GM21526 (cell line): ENCODE results near the gene DIRAS2.
"Not testable (repeated sequence)": the region's sequence is repeated elsewhere in the genome, so short reads cannot be mapped to it uniquely, and the experiment has no call there.

Source experiments
- ATAC-seq: cut with Tn5 transposase; IDR thresholded peaks from one replicate; pipeline ENCODE4 v1.9.1; 2021; ENCODE audit warnings: moderate library complexity; ENCODE audit not compliant: unreplicated experiment, low FRiP score

DIRAS2 gene, protein sequence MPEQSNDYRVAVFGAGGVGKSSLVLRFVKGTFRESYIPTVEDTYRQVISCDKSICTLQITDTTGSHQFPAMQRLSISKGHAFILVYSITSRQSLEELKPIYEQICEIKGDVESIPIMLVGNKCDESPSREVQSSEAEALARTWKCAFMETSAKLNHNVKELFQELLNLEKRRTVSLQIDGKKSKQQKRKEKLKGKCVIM

DNA sequence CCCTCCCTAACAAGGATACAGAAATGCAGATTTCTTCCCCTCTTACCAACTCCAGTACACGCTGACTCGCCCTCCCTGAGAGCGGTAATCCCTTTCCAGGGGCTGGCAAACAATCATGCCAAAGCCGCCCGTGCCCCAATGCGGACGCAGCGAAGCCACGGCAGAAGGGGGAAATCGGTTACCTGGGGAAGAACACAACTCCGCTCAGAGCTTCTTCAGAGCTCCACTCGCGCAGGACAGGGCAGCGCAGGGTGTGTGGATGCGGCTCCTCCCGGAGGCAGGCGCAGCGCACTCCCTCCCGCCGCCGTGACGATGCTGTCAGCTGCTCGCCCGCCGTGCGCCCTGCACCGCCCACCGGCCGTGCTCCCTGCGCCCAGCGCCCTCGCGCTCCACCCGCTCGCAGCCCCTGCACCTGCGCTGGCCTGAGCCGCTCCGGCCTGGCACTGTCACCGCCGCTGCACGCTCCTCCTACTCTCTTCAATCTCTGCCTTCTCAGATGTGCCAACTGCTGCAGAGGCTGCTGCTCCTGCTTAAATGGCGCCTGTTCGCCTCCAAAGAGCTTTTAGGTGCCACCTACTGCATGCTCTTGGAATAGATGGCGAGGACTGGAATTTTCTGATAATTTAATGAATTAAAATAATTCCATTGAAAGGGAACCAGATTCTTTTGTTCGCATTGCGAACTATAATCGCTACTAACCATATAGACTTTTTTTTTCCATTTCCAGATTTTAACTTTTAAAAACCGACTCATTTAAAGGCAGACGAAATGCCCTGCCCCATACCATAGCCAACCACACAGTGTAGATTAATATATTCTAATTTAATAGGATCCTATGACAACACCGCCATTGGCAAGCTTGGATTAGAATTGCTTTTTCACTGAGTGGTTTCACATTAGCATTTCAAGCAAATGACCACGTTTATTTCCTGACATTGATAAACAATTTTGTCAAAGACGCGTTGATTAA lies at the start of gene DIRAS2:
Gene DIRAS2, minus strand, starts transcription at position 255 of the 970 bp plus-strand sequence. CDS start 28,997 bp downstream, outside the sequence.
- no peak for ATAC-seq

DNA sequence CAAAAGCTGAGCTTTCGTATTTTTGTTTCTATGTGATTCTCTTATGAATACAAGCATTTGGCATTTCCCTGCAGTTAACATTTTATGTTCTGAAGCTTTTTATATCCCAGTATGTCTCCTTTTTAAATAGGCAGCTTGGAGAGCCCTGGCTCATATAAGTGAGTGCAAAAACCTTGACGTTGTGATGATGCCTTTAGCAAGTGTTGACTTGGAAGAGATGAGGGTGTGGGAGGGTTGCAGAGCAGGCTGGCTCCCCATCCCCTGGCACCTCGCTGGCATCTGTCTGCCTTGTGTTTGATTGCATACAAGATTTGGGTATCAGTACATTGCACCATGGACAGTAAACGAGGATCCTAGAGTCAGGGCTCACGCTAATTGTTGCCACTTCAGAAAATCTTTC lies 42.1 kb upstream of the DIRAS2 start:
- no peak for ATAC-seq

DNA sequence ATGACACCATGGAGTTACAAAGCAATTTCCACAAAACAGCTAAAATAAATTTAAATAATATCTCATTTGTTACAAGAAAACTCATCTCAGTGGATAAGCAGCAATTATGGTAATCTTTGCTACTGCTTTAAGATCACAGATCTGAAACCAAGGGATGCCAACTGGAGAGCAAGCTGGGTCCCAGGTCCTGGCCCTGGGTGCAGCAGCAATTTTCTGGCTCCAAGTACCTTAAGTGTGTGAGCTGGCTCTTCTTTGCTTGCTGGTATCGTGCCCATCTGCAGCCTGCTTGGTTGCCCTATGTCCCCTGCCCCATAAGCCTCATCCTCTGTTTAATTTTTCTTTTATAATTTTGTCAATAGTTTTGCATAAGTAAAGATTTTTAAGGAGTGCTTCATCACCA lies 41.5 kb upstream of the DIRAS2 start:
- ATAC-seq, result no peak

DNA sequence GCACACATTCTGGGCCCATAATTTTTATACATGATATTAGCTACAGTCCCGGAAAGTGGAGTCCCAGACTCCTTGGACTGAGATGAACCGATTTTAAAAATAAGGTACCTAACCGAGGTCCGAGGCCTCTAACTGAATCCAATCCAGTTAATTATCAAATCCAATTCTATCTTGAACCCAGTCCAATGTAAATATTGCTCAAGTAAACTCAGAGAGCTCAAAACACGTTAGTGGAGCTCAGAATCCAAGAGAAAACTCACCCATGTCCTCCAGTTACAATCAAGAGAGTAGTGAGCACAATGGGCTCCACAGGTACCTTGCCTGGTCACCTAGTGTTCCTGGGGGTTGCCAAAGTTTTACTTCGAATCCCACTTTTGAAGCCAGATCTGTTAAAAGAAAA lies 37.9 kb upstream of the DIRAS2 start:
- no peak for ATAC-seq

DNA sequence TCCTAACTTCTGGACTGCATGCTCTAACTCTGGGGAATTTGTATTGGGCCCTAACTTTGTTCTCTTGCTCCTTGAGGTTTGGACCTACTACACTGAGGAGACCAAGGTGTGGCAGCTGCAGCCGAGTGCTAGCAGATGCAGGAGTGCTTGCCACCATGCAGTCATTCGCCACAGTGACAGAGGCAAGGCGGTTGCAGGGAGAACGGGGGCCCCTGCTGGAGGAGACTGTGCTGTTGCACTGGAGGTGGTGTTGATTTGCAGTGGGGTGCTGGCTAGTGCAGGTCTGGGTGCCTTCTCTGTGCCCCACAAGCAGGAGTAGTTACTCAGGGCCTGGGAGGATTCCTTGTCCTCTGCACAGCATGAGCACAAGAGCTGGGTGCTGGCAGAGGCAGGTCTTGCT lies 22.4 kb upstream of the DIRAS2 start:
- no peak for ATAC-seq

DNA sequence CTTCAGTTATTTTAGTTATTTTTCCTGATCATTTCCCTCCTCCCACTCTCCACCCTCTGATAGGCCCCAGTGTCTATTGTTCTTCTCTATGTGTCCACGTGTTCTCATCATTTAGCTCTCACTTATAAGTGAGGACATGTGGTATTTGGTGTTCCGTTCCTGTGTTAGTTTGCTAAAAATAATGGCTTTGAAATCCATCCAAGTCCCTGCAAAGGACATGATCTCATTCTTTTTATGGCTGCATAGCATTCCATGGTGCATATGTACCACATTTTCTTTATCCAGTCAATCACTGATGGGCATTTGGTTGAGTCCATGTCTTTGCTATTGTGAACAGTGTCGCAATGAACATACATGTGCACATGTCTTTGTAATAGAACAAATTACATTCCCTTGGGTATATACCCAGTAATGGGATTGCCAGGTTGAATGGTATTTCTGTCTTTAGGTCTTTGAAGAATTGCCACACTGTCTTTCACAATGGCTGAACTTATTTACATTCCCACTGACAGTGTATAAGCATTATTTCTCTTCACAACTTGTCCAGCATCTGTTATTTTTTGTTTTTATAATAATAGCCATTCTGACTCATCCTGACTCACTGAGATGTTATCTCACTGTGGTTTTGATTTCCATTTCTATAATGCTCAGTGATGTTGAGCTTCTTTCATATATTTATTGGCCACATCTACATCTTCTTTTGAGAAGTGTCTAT lies 17.2 kb upstream of the DIRAS2 start:
- ATAC-seq, result no peak

DNA sequence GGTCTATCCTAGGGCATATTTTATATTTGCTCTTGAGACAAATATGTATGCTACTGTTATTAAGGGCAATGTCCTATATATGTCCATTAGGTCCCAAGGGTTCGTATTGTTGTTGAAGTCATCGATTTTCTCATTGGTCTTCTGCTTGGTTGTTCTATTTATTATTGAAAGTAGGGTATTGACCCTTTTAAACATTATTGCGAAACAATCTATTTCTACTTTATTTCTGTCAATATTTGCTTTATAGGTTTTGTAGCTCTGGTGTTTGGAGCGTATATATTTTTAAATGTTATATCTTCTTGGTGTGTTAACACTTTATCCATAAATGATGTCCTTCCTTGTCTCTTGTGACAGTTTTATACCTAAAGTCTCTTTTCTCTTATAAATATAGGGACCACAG lies 16.2 kb upstream of the DIRAS2 start:
- ATAC-seq, result no peak

DNA sequence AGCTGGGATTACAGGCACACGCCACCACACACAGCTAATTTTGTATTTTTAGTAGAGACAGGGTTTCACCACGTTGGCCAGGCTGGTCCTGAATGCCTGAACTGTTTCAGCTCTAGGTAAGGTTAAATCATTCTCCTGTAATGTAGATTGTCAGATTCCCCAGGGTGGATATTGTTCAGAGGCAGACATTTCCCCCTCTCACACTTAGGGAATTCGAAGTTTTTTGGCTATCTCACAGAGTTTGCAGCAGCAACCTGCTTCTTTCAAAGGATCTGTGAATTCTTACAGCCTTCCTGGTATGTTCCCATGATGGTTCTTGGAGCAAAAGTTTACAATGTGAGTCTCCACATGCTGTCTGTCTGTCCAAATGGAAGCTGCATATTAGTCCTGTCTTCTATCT lies 15.6 kb upstream of the DIRAS2 start:
- ATAC-seq, result no peak

DNA sequence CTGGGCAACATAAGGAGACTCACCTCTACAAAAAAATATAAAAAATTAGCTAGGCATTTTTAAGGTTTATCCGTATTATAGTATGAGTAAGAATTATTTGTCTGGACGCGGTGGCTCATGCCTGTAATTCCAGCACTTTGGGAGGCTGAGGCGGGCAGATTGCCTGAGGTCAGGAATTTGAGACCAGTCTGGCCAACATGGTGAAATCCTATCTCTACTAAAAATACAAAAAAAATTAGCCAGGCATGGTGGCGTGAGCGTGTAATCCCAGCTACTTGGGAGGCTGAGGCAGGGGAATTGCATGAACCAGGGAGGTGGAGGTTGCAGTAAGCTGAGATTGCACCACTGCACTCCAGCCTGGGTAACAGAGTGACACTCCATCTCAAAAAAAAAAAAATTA lies 14.3 kb upstream of the DIRAS2 start:
- ATAC-seq, result not testable (repeated sequence)

DNA sequence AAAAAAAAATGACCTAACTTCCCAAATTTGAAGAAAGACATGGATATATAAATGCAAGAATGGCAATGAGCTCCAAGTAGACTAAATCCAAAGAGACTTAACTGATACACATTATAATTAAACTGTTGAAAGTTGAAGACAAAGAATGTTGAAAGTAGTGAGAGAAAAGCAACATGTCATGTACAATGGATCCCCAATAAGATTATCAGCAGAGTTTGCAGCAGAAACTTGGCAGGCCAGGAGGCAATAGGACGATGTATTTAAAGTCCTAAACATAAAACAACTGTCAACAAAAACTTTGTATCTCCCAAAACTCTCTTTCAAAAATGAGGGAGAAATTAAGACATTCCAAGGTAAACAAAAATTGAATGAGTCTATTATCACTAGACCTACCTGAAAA lies 8.6 kb upstream of the DIRAS2 start:
- no peak for ATAC-seq

DNA sequence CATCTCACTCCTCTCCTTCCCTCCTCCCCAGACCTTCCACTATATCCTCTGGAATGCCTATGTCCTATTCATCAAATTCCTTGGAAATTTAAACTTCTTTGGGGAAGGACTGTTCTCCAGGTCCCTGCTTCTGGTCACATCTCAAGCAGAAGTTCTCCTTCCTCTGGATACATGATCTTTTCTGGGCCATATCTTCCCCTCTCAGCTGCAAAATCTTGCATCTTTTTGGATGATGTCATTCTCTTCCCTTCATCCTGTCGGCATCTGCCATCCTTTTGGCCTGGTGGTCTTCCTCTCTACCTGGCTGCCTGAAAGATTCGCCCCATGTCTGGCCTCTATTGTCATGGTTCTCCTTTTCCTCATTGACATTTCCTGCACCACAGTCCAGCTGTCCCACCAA lies 5.2 kb upstream of the DIRAS2 start:
- ATAC-seq, result no peak

DNA sequence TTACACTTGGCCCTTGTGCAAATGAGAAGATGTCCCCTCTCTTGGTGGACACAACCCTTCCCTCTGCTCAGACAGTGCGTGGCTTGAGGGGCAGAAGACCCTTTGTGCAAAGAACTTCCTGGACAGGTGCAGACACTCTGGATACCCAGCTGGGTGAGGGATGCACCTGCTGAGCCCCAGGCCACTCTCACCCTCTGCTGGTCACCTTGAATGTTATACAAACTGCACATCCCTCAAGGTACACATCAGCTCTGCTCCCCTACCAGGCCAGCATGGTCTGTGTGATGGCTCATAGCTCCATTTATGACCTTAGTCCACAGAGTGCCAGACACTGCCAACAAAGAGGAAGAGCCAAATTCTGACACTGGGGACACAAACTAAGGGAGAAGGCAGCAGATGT lies 3.1 kb upstream of the DIRAS2 start:
- no peak for ATAC-seq

DNA sequence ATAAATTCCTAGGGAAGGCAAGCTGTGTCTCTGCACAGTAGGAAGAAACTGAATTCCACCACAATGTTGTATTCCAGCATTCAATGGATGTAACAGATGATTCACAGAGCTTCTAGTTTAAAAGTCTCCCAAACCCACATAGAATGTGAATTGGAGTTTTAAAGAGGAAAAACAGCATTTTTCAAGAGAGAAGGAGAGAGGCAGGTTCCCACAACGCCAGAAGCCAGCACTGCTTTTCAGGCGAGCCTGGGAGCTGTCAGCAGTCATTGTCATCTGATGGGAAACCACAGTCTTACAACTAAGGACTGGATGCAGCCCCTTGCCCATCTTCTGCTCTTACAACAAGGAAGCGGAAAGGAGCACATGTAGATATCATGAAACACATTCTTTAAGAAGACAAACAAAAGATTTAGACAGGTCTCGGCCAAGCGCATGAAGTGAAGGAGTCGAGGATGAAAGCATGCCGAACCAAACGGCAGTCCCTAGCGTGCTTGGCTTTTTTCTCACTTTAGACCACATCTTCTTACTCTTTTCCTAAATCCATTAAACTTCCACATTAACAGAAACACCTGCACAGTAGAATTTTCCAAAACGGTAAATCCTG lies 638 bp downstream of the DIRAS2 start:
- ATAC-seq, result no peak

DNA sequence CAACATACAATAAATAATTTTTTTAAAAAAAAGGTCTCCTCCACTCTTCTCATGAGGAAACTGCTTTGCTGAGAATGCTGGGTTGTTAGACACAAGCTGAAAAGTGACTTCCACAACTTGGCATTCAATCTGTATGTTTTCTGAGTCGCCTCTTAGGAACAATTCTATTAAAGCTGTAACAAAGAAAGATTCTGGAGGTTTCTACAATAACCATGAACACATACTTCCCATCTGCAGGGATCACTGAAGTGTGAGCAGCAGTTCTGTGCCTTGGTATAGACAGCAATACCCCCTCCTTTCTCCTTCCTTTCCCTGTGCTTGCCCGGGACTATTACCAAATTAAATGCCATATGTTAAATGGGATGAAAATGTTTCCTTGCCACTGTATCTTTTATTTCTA lies 1.5 kb downstream of the DIRAS2 start:
- no peak for ATAC-seq

DNA sequence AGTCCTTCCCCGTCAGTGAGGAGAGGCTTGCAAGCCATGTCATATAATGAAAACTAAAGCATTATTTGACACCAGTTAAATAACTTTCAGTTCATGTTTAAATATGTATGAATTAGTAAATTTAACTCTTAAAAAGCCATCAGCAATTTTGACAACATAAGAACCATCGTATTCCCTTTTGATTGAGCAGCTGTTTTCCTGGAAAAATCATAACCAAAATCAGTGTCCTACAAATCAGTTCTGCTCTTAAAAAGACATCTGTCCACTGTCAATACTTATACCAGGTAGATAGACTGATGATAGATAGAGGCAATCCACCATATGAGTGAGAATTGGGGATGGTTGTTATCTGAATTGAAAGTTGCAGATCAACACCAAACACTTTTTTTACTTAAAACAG lies 2.3 kb downstream of the DIRAS2 start:
- ATAC-seq, result no peak

DNA sequence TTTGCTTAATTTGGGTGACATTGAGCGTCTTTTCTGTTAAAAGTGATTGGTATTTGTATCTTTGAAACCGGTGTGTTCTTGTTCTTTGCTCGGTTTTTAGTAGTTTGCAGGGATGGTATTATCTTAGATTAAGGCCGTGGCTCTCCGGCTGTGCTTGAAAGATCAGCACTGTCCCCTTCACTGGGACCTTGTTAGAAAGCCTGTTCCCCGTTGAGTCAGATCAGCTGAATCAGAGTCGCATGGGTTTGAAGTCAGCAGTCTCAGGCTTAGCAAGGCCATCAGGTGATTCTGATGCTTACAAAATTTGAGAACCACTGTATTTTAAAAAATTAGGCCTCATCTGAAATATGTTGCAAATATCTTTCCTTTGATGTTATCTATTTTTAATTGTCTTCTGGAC lies 5.0 kb downstream of the DIRAS2 start:
- ATAC-seq, result no peak

DNA sequence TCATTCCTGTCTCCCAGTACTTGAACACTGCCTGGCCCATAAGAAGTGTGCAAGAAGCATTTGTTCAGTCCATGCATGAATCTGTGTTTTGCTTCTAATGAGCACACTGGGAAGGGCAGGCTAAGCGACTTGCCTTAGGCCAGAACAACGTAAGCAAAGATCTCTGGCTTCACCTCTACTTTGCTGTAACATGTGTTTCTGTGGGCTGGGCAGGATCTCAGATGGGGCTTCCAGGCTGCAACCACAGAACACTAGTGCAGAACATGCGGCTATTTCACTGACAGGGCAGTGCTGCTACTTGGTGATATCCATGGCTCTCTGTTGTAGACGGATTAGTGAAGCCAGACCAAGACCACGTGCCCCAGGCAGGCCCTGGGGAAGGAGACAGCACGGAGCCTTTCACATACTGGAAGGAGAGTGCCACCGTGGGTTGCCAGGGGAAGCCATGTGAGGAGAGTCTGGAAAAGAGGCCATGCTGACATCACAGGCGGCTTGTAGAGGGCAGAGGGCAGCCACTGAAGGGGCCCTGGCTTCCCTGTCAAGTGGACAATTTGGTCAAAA lies 9.9 kb downstream of the DIRAS2 start:
- ATAC-seq, result no peak

DNA sequence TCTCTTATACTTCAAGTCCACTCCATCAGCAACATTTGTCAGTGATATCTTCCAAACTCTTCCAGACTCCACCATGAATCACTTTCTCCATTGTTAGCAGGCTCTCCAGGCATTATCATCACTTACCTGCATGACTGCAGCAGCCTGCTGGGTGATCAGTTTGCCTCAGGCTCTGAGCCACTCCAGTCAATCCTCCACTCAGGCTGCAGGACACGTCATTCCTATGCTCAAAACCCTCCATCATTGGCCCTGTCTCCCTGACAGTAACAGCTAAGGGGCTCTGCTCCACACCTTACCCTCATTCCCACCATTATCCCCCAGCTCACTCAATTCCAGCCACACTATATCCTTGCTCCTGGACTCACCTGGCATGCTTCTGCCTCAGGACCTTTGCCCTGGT lies 10.7 kb downstream of the DIRAS2 start:
- no peak for ATAC-seq

DNA sequence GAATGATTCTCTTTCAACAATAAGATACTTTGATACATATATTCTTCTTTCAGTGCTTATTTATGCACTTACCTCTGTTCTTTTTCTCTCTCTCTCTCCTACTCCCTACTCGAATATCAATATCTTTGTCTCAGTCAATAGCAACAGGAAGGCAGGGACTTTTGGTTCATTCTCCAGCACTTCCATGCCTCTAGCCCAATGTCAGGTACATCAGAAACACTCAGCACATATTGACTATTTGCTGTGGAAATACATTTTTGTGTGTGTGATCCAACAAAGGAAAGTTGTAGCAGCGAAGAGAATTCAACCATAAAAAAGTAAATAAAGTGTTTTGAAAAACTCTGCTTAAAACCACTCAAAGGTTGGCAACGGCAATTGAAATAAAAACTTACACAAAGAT lies 12.6 kb downstream of the DIRAS2 start:
- no peak for ATAC-seq

DNA sequence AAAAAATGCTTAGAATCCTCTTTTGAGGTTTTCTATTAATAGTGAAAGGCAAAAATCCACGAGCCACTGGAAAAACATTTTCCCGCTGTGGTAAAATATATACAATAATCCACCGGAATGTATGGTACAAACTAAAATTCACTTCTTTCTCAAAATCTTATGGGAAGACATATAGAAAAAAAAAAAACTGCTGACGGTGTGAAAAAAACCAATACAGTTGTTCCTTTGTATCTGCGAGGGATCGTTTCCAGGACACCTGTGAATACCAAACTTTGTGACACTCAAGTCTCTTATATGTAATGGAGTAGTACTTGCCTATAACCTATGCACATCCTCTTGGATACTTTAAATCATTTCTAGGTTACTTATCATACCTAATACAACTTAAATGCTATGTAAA lies 13.3 kb downstream of the DIRAS2 start:
- ATAC-seq, result no peak

DNA sequence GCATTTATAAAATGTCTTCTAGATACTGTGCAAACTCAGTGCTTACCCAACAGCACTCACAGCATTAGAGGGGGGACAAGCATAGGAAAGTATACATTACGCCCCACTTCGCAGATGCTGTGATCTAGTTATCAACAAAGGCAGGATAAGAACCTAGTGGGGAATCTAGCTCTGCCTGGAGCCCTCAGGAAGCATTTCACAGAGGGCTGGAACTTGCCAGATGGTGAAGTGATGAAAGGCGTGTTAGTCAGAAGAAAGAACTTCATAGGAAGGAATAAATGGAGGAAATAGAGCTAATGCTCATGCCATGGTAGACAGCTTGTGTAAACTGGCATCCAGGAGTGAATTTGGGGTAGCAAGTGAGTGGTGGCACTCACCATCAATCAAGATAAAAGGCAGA lies 25.8 kb downstream of the DIRAS2 start:
- ATAC-seq, result no peak
